CD14-positive monocyte (primary cell): ENCODE results near the gene ZNF527. TPM values are rescaled to one million over a fixed set of nuclear protein-coding genes. Genes with fewer than 3 reads are reported as not detected.
"Not testable (repeated sequence)": the region's sequence is repeated elsewhere in the genome, so short reads cannot be mapped to it uniquely, and the experiment has no call there.

Experiments
- DNase-seq, 3 donors: peaks; one replicate each; pipeline ENCODE4 v3.0.0-alpha.2; 2011 to 2022
- H2AFZ ChIP-seq: 2 replicates; pipeline ENCODE4 v1.6.0; 2012; ENCODE audit warnings: mild to moderate bottlenecking, low read depth, low read length, inconsistent platforms; ENCODE audit not compliant: insufficient read depth, poor library complexity, severe bottlenecking
- H3K27ac ChIP-seq, 2 donors: 1 replicate in 1 of 2; 2 replicates in 1 of 2; pipeline ENCODE4 v1.5.1; 2012 to 2013; ENCODE audit warnings: low read length in 2 of 2, control low read depth in 1 of 2, inconsistent platforms in 1 of 2, low read depth in 1 of 2, mild to moderate bottlenecking in 1 of 2
- H3K27me3 ChIP-seq, 2 donors: one replicate each; pipeline versions ENCODE4 v1.6.0 to v1.6.1; 2011 to 2013; ENCODE audit warnings: low read length in 2 of 2; ENCODE audit not compliant: control insufficient read depth in 2 of 2, insufficient read depth in 2 of 2
- H3K36me3 ChIP-seq, 2 donors: replicated peaks in 1 of 2; 1 replicate in 1 of 2; 2 replicates in 1 of 2; pipeline versions ENCODE4 v1.5.1 to v1.6.1; 2012 to 2013; ENCODE audit warnings: low read length in 2 of 2, control low read depth in 1 of 2, inconsistent platforms in 1 of 2, mild to moderate bottlenecking in 1 of 2; ENCODE audit not compliant: insufficient read depth in 2 of 2, control insufficient read depth in 1 of 2
- H3K4me1 ChIP-seq, 2 donors: 1 replicate in 1 of 2; 2 replicates in 1 of 2; pipeline versions ENCODE4 v1.5.1 to v1.6.1; 2012 to 2013; ENCODE audit warnings: low read length in 2 of 2, control low read depth in 1 of 2, inconsistent platforms in 1 of 2, mild to moderate bottlenecking in 1 of 2, moderate library complexity in 1 of 2; ENCODE audit not compliant: insufficient read depth in 2 of 2, control insufficient read depth in 1 of 2
- H3K4me2 ChIP-seq: replicated peaks from 2 replicates; pipeline ENCODE3; 2012; ENCODE audit warnings: low read length, moderate library complexity, mild to moderate bottlenecking; ENCODE audit not compliant: poor library complexity, severe bottlenecking; ENCODE audit errors: extremely low read depth
- H3K4me3 ChIP-seq, 3 experiments: fragments of 200-600 bp in 1 of 3; sonication (generic) in 1 of 3; replicated peaks in 1 of 3; 1 replicate in 2 of 3; 2 replicates in 1 of 3; pipeline ENCODE4 v1.5.1; 2011 to 2013; ENCODE audit warnings: low read length in 3 of 3, mild to moderate bottlenecking in 3 of 3, control low read depth in 2 of 3, low read depth in 2 of 3, inconsistent platforms in 1 of 3, moderate library complexity in 1 of 3
- H3K79me2 ChIP-seq: 2 replicates; pipeline ENCODE4 v1.6.0; 2012; ENCODE audit warnings: mild to moderate bottlenecking, control low read depth, inconsistent platforms, low read length, moderate library complexity; ENCODE audit not compliant: insufficient read depth
- H3K9ac ChIP-seq: 2 replicates; pipeline ENCODE4 v1.6.0; 2017; ENCODE audit warnings: low read length, mild to moderate bottlenecking; ENCODE audit not compliant: insufficient read depth, poor library complexity, severe bottlenecking
- H3K9me3 ChIP-seq, 2 donors: replicated peaks in 1 of 2; 1 replicate in 1 of 2; 2 replicates in 1 of 2; pipeline versions ENCODE4 v1.5.1 to v1.6.1; 2012 to 2013; ENCODE audit warnings: low read length in 2 of 2, control low read depth in 1 of 2; ENCODE audit not compliant: control insufficient read depth in 1 of 2, insufficient read depth in 1 of 2
- H4K20me1 ChIP-seq: 2 replicates; pipeline ENCODE4 v1.6.0; 2012; ENCODE audit warnings: mild to moderate bottlenecking, low read length, control low read depth, moderate library complexity; ENCODE audit not compliant: insufficient read depth
- H3K27ac Mint-ChIP-seq, 7 donors: one replicate each; pipeline ENCODE4 v1.8.0; 2020; ENCODE audit warnings: mild to moderate bottlenecking in 7 of 7, mixed read lengths in 7 of 7, moderate library complexity in 6 of 7, inconsistent platforms in 2 of 7
- H3K27me3 Mint-ChIP-seq, 3 donors: one replicate each; pipeline ENCODE4 v1.8.0; 2021 to 2022; ENCODE audit warnings: low read depth in 3 of 3, mild to moderate bottlenecking in 3 of 3, mixed read lengths in 3 of 3, moderate library complexity in 3 of 3, inconsistent platforms in 1 of 3
- H3K36me3 Mint-ChIP-seq, 2 donors: one replicate each; pipeline ENCODE4 v1.8.0; 2020; ENCODE audit warnings: mixed read lengths in 2 of 2, inconsistent platforms in 1 of 2, mild to moderate bottlenecking in 1 of 2
- H3K4me1 Mint-ChIP-seq: one replicate; pipeline ENCODE4 v1.8.0; 2020; ENCODE audit warnings: mild to moderate bottlenecking, mixed read lengths
- H3K4me3 Mint-ChIP-seq, 2 donors: one replicate each; pipeline ENCODE4 v1.8.0; 2020; ENCODE audit warnings: mild to moderate bottlenecking in 2 of 2, mixed read lengths in 2 of 2, moderate library complexity in 1 of 2
- H3K9me3 Mint-ChIP-seq, 7 donors: one replicate each; pipeline ENCODE4 v1.8.0; 2020 to 2022; ENCODE audit warnings: mixed read lengths in 7 of 7, mild to moderate bottlenecking in 6 of 7, moderate library complexity in 6 of 7, inconsistent platforms in 2 of 7
- CTCF ChIP-seq: fragments of 200-600 bp; IDR thresholded peaks from one replicate; pipeline ENCODE4 v1.8.0; 2022; ENCODE audit warnings: antibody characterized with exemption, mild to moderate bottlenecking
- WGBS: methylation state at CpG from one replicate; pipeline ENCODE4 v1.1.5; 2013; ENCODE audit warnings: missing lambda C conversion rate; ENCODE audit not compliant: insufficient coverage; 5-methylcytosine and 5-hydroxymethylcytosine counted together
- intact Hi-C, 2 donors: fragments of 100-400 bp; cut with micrococcal nuclease; formaldehyde crosslinking; loops; one replicate each; pipeline versions ENCODE4 v1.15.0 to v1.15.1; 2023
- polyA plus RNA-seq, 3 donors: library from polyadenylated mRNA; depleted of rRNA in 1 of 3; unstranded in 2 of 3; stranded (reverse) in 1 of 3; fragments of 300-500 nt in 2 of 3; fragments of >200 nt in 1 of 3; fragmentation: Illumina TruSeq in 2 of 3; gene quantifications; 1 replicate in 2 of 3; 2 replicates in 1 of 3; pipeline ENCODE4 v1.2.3, GENCODE V29; 2012 to 2021

ZNF527 gene
- polyA plus RNA-seq, 3 donors = 0.83 to 1.6 (median 1.3) TPM

GRCh38 chr19:37361994-37362393 is 8.9 kb upstream of the ZNF527 start:
- intact Hi-C loops = no loop called here
- Histone ChIP-seq H3K9ac (no peak overlapping the region), H4K20me1 (no peaks in the 10 kb centered on the region), H2AFZ (no peak overlapping the region), H3K79me2 (no peaks in the 10 kb centered on the region), H3K4me1 (no peaks in the 10 kb centered on the region), H3K4me3 (peak overlapping the region in 1 of 3 experiments; percentile 12), H3K36me3 (peaks cover 29 to 69% of the 10 kb centered on the region in 2 donors), H3K27me3 (no peaks in the 10 kb centered on the region), H3K9me3 (peaks cover 74 to 86% of the 10 kb centered on the region in 2 donors), H3K4me2 (no peak overlapping the region), H3K27ac (no peak overlapping the region)
- no peak overlapping the region for H3K4me3 Mint-ChIP-seq
- H3K27me3 Mint-ChIP-seq = no peaks in the 10 kb centered on the region
- peaks cover 61 to 92% (median 84%) of the 10 kb centered on the region in 7 donors for H3K9me3 Mint-ChIP-seq
- no peak for DNase-seq
- H3K27ac Mint-ChIP-seq = no peak overlapping the region
- no peak for TF ChIP-seq CTCF
- 100% methylated on average over 1 of the region's 1 CpG for WGBS
- peaks cover 54 to 61% of the 10 kb centered on the region in 2 donors for H3K36me3 Mint-ChIP-seq
- no peaks in the 10 kb centered on the region for H3K4me1 Mint-ChIP-seq

- WGBS = 96% methylated on average over 3 of the region's 6 CpGs
- Histone ChIP-seq H3K27ac (no peak overlapping the region), H3K9ac (no peak overlapping the region), H2AFZ (no peak overlapping the region), H3K4me3 (no peak overlapping the region), H4K20me1 (no peaks in the 10 kb centered on the region), H3K9me3 (peaks cover 80 to 84% of the 10 kb centered on the region in 2 donors), H3K79me2 (no peaks in the 10 kb centered on the region), H3K4me2 (no peak overlapping the region), H3K4me1 (no peaks in the 10 kb centered on the region), H3K27me3 (no peaks in the 10 kb centered on the region), H3K36me3 (peaks cover 29 to 62% of the 10 kb centered on the region in 2 donors)
- Mint-ChIP-seq H3K27ac (no peak overlapping the region), H3K4me1 (no peaks in the 10 kb centered on the region), H3K9me3 (peaks cover 55 to 90% (median 82%) of the 10 kb centered on the region in 7 donors), H3K36me3 (peaks cover 47 to 56% of the 10 kb centered on the region in 2 donors), H3K4me3 (no peak overlapping the region), H3K27me3 (no peaks in the 10 kb centered on the region)
- DNase-seq = no peak
- intact Hi-C loops = no loop called here
- TF ChIP-seq CTCF = no peak
Measured at GRCh38 chr19:37362733-37363132, 8.2 kb upstream of the ZNF527 start.

GRCh38 chr19:37370386-37370879 is 466 bp upstream of the ZNF527 start:
- H3K27me3 ChIP-seq, H4K20me1 ChIP-seq, H3K4me1 ChIP-seq, H3K27me3 Mint-ChIP-seq, DNase-seq, H3K36me3 Mint-ChIP-seq, H3K79me2 ChIP-seq, H3K4me1 Mint-ChIP-seq: not testable (repeated sequence)
- Histone ChIP-seq H3K36me3 (peaks cover 5 to 21% of the 10 kb centered on the region in 2 donors), H3K4me3 (peak overlapping the region; percentile 62 to 79 (median 72)), H2AFZ (peak overlapping the region; percentile 82), H3K4me2 (peak overlapping the region; percentile 73), H3K27ac (peak overlapping the region; percentile 59 to 73), H3K9me3 (peaks cover 50 to 51% of the 10 kb centered on the region in 2 donors), H3K9ac (peak overlapping the region; percentile 58)
- intact Hi-C loops = loop anchor here (2.0 to 10.0 kb wide), 6 partner anchors 38 to 407 kb away; partner anchors contain the start of genes ZNF383 (in 2 of the 2), ZNF569 (in 2 of the 2), ZNF585B (in 2 of the 2) and ZNF570 (in 1 of the 2)
- H3K27ac Mint-ChIP-seq = peak overlapping the region; percentile 95 to 98 (median 96)
- peaks cover 12 to 62% (median 42%) of the 10 kb centered on the region in 7 donors for H3K9me3 Mint-ChIP-seq
- 2% methylated on average over 11 of the region's 18 CpGs for WGBS
- H3K4me3 Mint-ChIP-seq = peak overlapping the region; percentile 99 to 100
